GM21360 (cell line): Measurements from ENCODE around the gene ASXL1.
"Not testable (repeated sequence)": the region's sequence is repeated elsewhere in the genome, so short reads cannot be mapped to it uniquely, and the experiment has no call there.

ENCODE experiments used
- ATAC-seq: cut with Tn5 transposase; IDR thresholded peaks from one replicate; pipeline ENCODE4 v1.9.1; 2021; ENCODE audit warnings: mild to moderate bottlenecking, moderate library complexity; ENCODE audit not compliant: unreplicated experiment

The ASXL1 gene

GRCh38 chr20:32336918-32337347 lies 21.2 kb upstream of the ASXL1 start:
- no peak for ATAC-seq

DNA sequence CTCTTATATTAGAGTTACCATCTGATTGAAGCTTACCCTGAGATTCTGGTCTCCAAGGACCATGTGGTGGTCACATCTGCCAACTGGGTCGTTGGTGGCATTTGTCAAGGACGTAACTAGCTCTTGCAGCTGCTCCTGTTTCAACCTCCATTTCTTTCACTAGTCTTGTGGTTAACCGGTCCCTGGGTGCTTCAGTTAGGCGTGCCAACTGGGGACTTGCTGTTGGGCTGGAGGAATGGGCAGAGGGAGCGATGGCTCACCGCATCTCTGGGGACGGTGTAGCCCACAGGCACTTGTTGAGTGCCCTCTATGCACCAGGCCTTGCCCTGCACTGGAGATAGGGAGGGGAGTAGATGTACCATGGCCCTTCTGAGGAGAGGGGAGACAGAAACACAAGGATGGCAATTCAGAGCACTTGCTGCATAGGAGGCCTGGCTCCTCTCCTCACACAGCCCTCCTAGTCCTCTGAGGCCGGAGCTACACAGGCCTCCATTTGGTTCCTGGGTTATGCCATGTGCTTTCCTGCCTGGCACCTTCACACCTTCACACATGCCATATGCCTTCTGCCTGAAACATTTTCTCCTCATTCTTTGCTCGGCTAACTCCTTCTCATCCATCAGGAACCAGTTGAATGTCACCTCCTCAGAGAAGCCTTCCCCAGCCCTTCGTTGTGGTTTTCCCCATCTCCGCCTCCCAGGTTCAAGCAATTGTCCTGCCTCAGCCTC lies 20.0 kb upstream of the ASXL1 start:
- no peak for ATAC-seq

- ATAC-seq = no peak
Observed at GRCh38 chr20:32338665-32339064, 19.5 kb upstream of the ASXL1 start.

GRCh38 chr20:32339116-32339515 lies 19.0 kb upstream of the ASXL1 start:
- no peak for ATAC-seq

- ATAC-seq = not testable (repeated sequence)
Observed at GRCh38 chr20:32341053-32341452, 17.1 kb upstream of the ASXL1 start.

- ATAC-seq = no peak
Observed at GRCh38 chr20:32343439-32343838, 14.7 kb upstream of the ASXL1 start.

DNA sequence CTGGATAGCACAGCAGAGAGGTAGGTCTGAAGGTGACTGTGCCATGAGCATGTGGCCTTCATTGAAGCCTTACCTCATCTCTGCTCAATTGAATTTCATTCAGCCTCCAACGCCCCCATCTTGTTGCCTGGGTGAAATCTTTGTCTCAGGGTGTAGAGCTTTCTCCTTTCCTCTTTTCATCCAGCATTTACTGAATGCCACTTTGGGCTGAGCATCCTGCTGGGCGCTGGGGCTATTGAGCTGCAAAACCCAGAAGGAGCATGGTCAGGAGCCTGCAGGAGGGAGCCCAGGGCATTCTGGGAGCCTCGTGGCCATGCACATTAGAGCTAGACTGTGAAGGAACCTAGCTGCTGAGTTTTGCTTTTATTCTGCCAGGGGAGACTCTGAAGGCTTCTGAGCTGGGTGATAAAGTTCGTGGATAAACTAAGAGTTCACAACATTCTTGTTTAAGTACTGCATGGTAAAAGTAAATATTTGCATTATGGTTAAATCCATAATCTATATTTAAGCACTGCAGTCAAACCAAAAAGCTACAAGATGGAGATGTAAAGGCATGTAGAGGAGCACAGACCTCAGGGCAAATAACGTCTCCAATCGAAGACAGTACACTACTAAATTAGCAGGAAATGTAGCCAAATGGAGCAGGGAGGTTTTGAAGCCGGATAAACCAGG lies 13.2 kb upstream of the ASXL1 start:
- no peak for ATAC-seq

DNA sequence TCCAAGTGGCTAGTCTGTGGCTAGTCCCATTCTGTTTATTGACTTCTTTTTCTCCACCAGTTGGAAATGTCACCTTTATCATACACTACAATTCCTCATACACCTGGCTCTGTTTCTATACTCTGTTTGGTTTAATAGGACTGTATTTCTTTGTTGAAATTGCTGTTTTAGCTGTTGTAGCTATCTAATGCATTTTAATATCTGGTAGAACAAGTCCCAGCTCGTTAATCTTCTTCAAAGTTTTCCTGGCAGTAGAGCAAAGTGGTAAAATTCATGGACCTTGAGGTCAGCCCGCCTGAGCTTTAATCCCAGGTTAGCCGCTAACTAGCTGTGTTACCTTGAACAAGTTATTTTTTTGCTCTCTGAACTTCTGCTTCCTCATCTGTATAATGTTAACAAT lies 9.9 kb upstream of the ASXL1 start:
- no peak for ATAC-seq

DNA sequence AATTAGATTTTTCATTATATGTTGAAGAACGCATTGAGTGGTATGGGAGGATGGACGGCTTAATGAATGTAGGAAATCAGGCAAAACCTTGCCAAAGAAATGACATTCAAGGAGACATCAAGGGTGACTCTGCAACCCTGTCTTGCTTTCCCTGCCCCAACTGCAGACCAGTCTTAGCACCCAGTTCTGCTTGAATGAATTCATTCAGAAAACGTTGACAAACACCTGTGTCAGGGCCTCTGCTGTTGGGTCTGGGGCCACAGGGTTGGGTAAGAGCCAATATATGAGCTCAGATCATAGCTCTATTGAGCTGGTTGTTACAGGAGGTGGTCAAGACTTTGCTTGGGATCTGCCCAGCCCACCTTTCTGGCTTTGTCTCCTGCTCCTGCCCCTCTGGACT lies 7.7 kb upstream of the ASXL1 start:
- no peak for ATAC-seq

DNA sequence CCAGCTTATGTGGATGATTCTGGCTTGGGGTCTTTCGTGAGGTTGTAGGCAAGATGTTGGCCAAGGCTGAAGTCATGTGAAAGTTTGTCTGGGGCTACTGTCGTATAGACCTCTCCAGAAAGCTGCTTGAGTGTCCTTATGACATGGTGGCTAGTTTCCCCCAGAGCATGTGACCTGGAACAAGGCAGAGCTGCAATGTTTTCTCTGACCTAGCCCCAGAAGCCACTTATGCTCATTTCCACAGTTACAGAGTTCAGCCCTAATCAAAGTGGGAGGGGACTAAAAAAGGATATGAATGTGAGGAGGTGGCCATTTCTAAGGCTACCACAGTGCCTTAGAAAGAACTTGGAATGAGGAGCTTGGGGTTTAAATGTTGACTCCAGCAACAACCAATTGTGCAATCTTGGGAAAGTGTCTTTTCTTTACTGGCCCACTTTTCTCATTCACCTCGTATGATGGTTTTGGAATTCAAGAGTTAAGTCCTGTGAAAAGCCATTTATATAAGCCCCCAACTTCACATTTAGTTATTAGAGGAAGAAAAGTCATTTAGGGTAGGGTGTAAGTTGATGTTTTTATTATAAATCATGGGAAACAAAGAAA lies 5.9 kb upstream of the ASXL1 start:
- no peak for ATAC-seq

DNA sequence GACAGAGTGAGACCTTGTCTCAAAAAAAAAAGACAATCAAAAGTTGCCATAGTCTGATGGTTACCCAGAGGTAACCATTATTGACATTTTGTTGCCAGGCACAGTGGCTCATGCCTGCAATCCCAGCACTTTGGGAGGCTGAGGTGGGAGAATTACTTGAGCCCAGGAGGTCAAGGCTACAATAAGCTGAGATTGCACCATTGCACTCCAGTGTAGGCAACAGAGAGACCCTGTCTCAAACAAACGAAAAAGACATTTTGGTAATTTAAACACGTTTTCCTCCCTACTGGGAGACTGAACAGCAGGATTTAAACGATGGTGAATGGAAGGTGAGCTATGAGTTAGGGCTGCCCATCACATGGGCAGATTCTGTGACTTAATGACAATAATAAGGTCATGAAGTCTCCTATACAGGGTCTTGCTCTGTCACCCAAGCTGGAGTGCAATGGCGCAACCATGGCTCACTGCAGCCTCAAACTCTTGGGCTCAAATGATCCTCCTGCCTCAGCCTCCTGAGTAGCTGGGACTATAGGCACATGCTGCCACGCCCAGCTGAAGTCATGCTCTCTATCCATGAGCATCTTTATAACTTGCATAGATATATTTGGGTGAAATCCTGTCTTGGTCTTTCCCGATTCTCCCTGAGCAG lies 4.2 kb upstream of the ASXL1 start:
- ATAC-seq = no peak

DNA sequence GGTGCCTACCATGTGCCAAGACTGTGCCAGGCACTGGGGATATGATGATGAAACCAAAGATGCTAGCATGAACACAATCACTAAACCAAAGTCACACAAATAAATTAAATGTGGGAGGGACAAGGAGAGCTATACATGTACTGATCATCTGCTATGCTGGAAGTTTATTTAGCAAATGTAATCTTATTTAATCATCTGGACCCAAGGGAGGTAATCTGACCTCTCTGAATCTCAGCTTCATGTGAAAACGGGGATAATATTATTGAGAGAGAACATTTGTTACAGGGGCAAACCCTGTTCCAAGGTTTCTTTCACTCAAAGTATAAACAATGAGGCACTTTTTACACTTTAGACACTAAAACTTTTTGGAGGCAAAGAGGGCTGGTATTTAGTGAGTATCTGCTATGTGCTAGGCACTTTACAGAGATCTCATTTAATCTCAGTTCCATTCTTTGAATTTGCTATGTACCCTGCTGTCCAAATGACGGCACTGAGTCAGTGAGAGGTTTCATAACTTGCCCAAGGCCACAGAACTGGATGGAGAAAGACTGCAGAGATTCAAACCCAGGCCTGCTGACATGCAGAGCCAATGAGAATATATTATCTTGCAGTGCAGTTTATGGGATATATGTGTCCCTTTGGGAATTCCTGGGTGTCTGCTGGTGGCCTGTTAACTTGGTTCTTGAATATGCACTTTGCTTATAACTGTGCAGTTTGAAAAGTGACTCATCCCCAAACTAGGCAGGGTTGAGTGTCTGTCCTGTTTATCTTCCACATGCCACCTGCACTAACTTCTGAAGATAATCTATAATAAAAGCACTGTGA lies 3.3 kb upstream of the ASXL1 start:
- no peak for ATAC-seq

DNA sequence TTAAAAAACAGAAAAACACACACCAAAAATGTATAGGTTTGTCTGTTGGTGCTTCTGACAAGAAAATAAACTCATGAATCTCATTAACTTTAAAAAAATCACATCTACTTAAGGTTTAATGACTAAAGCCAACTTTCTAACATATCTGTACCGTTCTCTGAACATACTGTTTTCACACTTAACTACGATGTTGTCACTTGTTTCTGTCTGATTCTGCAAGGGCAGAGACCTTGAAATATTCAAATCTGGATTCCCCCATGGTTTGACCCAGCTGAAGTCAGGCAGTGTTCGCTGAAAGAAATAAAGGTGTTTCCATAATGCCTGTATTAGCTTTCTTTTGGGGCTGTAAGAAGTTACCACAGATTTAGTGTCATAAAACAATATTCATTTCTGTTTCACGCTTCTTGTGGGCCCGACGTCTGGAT lies 2.7 kb upstream of the ASXL1 start:
- no peak for ATAC-seq

- ATAC-seq = not testable (repeated sequence)
Observed at GRCh38 chr20:32355907-32356621, 2.1 kb upstream of the ASXL1 start.

- no peak for ATAC-seq
Observed at GRCh38 chr20:32356622-32357374, 1.3 kb upstream of the ASXL1 start.

DNA sequence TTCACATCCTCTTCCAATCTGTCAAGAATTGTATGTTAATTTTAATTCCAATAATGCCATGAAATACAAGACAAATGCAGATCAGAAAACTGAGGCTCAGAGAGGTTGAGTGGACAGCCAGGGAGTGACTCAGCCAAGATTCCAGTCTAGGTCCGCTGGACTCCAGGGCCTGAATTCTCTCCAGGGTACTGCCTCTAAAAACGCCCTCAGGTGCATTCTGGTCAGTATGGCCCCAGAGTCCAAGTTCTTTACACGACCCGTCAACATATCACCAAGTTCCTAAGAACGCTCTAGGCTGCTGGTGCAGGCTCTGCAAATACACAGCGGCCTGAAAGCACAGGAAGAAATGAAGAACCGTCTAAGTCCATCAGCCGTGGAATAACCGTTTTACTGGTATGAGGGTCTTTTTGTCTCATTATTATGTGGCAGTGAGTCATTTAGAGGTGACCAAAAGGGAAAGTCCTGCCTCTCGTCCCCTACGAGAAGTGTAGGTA lies 709 bp upstream of the ASXL1 start:
- no peak for ATAC-seq

DNA sequence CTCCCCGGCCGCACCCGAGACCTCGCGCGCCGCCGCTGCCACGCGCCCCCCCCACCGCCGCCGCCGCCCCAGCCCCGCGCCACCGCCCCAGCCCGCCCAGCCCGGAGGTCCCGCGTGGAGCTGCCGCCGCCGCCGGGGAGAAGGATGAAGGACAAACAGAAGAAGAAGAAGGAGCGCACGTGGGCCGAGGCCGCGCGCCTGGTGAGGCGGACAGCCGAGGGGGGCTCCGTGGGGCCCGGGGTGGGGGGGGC lies 426 bp downstream of the ASXL1 start:
- ATAC-seq = no peak

DNA sequence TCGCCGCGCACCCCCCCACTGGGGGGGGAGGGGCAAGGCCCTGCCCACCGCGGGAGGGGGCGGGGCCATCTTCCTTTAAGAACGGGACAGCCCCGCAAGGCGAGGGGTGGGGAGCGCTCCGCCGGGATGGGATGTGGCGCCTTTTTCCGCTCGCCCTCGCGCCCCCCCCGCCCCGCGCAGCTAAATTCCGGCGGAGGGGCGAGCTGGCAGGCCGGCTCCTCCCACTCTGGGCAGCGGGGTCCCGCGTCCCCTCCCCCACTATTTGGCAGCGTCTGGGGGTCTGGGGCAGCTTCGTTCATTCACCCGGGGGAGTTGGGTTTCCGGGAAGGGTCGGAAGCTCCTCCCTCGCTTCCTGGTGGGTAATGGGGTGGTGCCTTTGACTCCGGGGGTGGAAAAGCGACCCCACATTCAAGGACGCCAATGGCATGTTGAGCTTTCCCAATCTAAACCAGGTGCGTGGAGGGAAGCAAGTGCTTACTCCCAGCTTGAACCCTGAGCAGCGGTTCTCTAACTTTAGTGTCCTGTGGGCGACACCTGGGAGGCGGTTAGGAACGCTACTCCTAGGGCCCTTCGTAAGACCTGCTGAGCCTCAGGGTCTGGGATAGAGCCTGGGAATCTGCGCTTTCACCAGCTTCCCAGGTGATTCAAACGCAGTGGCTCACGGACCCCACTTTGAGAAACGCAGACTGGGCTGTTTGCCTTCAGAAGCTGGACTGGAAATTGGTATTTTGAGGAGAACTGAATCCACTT lies 927 bp downstream of the ASXL1 start:
- ATAC-seq = peak; percentile 14
